GM18517 (cell line): ENCODE data around the gene ESRRA.

Experiments used
- ATAC-seq: cut with Tn5 transposase; IDR thresholded peaks from one replicate; pipeline ENCODE4 v1.9.1; 2021; ENCODE audit warnings: mild to moderate bottlenecking, moderate library complexity; ENCODE audit not compliant: unreplicated experiment

Gene ESRRA

GRCh38 chr11:64269540-64270220 lies 35.6 kb upstream of the ESRRA start:
- peak; percentile 71 for ATAC-seq

- no peak for ATAC-seq
These were observed 30.1 kb upstream of the ESRRA start for GRCh38 chr11:64275031-64275800.

GRCh38 chr11:64275841-64276240 lies 29.5 kb upstream of the ESRRA start:
- ATAC-seq, result no peak

GRCh38 chr11:64276653-64277431 lies 28.5 kb upstream of the ESRRA start:
- ATAC-seq, result no peak

GRCh38 chr11:64278576-64279190 lies 26.6 kb upstream of the ESRRA start:
- no peak for ATAC-seq

- ATAC-seq, result no peak
These were observed 23.2 kb upstream of the ESRRA start for GRCh38 chr11:64281957-64282770.

GRCh38 chr11:64283092-64283491 lies 22.2 kb upstream of the ESRRA start:
- ATAC-seq, result no peak

- peak; percentile 55 for ATAC-seq
These were observed 21.0 kb upstream of the ESRRA start, which contains the start of gene BAD for GRCh38 chr11:64284048-64284961. BAD (minus strand) TSS chr11:64284665; CDS start chr11:64284368, 297 bp downstream.

- peak; percentile 64 for ATAC-seq
These were observed 20.1 kb upstream of the ESRRA start, which contains the start of gene GPR137 for GRCh38 chr11:64284962-64285884. GPR137 (plus strand) TSS chr11:64285848; CDS start chr11:64286525, 677 bp downstream.

GRCh38 chr11:64285885-64286800 lies 19.2 kb upstream of the ESRRA start:
- no peak for ATAC-seq

GRCh38 chr11:64286801-64287159 lies 18.5 kb upstream of the ESRRA start:
- ATAC-seq, result no peak

- no peak for ATAC-seq
These were observed 17.5 kb upstream of the ESRRA start for GRCh38 chr11:64287676-64288352.

GRCh38 chr11:64288353-64288750 lies 17.0 kb upstream of the ESRRA start:
- ATAC-seq, result no peak

- ATAC-seq, result no peak
These were observed 16.2 kb upstream of the ESRRA start for GRCh38 chr11:64289002-64289564.

- ATAC-seq, result no peak
These were observed 14.7 kb upstream of the ESRRA start for GRCh38 chr11:64290352-64291261.
